Activated CD8-positive, alpha-beta memory T cell treated with anti-CD3 and anti-CD28 coated beads, Interleukin-2, amount 50 U/mL, for 24 hours (primary cell): ENCODE results near the gene ELMOD1.

Experiments used
- DNase-seq: peaks from one replicate; pipeline ENCODE4 v3.0.0-alpha.2; 2020; ENCODE audit errors: extremely low read depth

Gene ELMOD1

DNA sequence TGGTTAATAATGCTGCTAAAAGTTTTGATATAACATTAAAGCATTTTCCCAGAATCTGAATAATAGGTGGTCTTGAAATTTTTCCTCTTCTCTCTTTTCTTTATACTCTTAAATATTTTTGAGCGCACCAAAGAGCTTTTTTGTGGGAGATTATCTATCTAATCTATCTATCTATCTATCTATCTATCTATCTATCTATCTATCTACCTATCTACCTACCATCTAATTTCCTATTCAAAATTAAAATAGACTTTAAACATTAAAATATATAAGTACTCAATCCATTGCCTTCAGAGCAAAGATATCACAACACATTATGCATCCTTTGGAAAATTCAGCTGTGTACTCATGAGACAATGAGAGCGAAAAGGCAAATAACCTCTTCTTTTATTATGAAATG is 55.8 kb downstream of the ELMOD1 start:
- DNase-seq, result no peak

- DNase-seq, result no peak
Measured at GRCh38 chr11:107648242-107648641, 57.3 kb downstream of the ELMOD1 start.

DNA sequence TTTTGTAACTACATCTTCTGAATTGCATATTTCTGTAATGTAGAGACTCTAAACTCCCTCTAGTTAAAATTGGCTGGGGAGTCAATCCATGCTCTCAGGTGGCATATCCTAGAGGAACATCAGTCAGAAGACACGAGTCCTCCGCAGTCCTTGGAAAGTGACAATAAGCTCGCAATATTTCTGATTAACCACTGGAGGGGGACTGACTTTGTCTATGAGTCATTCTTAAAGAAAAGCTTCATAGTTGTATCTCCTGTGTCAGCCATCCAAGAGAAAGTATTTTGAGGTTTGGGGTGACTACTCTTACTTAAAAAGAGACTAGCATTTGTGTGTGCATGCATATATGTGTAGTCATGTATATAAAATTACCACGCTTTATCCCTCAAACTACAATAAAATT is 60.7 kb downstream of the ELMOD1 start:
- DNase-seq, result no peak

- no peak for DNase-seq
Measured at GRCh38 chr11:107653076-107653475, 62.1 kb downstream of the ELMOD1 start.

DNA sequence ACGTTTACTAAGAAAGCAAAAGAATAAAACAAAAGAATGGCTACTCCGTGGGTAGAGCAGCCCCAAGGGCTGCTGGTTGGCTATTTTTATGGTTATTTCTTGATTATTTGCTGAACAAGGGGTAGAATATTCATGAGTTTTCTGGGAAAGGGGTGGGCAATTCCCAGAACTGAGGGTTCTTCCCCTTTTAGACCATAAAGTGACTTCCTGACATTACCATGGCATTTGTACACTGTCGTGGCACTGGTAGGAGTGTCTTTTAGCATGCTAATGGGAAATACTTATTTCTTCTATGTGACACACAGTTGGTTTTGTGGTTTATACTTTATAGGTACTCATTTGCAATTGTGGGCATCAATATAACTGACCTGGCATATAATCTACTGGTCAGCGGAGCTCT is 64.7 kb downstream of the ELMOD1 start:
- DNase-seq, result no peak

GRCh38 chr11:107659310-107659709 is 68.4 kb downstream of the ELMOD1 start:
- no peak for DNase-seq

DNA sequence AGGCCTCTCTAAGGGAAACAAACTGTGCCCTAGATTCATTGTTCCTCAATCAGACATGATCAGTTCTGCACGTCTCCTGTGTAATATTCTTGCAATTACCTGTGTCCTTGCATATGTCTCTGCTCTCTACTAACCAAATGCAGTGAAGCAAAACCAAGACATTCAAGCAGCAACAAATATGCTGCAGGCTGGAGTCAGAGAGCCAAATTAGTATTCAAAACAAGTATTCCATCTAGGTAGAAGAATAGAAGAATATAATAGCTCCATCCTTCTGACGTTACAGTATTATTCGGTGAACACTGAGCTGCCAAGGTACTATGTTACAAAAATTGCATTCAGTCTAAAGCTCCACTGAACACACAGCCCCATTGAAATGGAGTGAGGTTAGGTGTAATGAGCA is 69.1 kb downstream of the ELMOD1 start:
- no peak for DNase-seq

DNA sequence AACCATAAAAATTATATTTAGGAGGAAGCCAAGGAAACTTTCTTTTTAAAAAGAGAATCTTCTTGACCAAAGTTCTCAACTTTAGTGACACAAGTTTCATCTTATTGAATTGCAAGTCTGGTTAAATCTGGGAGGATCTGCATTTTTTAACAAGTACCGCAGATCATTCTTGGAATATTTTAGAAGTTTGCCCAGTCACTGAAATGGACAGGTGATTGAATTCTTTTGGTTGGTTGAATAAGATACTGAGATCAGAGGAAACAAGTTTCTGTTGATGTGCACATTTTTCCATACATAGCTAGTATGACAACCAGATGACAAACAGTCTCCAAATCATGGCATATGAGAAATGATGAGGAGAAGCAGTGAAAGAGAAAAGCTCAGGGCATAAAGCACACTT is 70.7 kb downstream of the ELMOD1 start:
- no peak for DNase-seq

- DNase-seq, result no peak
Measured at GRCh38 chr11:107665018-107665417, 74.1 kb downstream of the ELMOD1 start.

GRCh38 chr11:107666911-107667613 is 76.1 kb downstream of the ELMOD1 start:
- DNase-seq, result no peak

GRCh38 chr11:107669191-107669740 is 78.3 kb downstream of the ELMOD1 start:
- no peak for DNase-seq

DNA sequence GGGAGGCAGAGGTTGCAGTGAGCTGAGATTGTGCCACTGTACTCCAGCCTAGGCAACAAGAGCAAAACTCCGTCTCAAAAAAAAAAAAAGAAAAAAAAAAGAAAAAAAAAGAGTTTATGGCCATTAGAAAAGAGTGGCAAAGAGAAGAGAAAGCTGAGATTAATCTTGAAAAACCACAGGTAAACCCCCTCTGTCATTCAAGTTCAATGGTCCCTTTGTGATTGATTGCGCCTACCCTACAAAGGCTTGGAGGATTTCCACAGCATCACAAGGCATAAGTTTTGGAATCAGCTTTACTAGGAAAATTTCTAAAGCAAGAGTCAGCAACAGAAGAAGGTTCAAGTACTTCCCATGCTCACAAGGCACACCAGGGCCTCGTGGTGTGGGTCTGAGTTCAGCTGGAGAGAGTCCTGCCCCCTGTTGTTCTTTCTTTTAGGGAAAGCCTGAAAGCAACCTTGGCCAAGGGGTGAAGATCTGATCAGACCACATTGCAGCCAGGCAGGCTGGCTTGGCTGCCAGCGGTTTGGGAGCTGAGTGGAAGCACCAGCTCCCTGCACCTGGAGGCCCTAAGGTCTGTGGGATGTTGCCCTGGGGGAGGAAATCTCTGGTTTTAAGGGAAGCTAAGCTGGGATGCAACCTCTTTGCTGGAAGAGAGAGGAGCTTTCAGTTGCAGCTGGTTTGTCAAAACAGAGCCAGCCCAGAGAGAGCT is 79.1 kb downstream of the ELMOD1 start:
- no peak for DNase-seq

DNA sequence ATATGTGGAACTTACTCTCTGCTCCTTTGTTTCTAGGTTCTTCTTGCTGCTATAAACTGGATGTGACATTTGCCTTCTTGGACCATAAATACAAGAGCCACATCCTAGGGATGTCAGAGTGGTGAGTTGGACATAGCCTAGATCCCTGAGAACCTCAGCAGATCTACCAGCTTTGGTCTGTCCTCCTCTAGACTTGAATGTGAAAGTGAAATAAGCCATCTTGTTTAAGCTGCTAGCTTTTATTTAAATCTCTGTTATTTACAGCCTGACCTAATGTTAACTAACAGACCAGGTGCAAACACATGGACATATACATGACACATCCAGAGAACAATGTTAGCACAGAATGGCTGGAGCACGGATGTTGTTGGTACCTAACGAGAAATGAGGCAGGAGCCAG is 85.0 kb downstream of the ELMOD1 start:
- DNase-seq, result no peak

- DNase-seq, result no peak
Measured at GRCh38 chr11:107676336-107677057, 85.5 kb downstream of the ELMOD1 start.

GRCh38 chr11:107677924-107678631 is 87.1 kb downstream of the ELMOD1 start:
- no peak for DNase-seq

DNA sequence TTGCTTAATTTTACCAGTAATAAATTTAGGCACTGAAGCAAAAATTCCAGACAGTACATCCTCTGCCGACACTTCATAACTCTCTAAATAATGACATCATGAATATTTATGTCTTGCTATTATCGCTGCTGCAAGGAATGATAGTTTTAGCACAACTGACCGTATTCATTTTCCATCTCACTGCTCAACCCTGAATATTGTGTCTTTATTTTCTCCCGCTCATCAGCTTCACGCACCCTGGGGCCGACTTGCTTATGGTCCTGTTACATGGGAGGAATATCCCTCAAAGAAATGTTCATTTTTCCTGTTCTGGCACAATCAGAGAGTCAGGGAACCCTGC is 87.7 kb downstream of the ELMOD1 start:
- no peak for DNase-seq

GRCh38 chr11:107679255-107680024 is 88.5 kb downstream of the ELMOD1 start:
- no peak for DNase-seq

- DNase-seq, result no peak
Measured at GRCh38 chr11:107682171-107682570, 91.2 kb downstream of the ELMOD1 start.

GRCh38 chr11:107682572-107682971 is 91.6 kb downstream of the ELMOD1 start:
- no peak for DNase-seq

- no peak for DNase-seq
Measured at GRCh38 chr11:107683061-107683460, 92.1 kb downstream of the ELMOD1 start.

DNA sequence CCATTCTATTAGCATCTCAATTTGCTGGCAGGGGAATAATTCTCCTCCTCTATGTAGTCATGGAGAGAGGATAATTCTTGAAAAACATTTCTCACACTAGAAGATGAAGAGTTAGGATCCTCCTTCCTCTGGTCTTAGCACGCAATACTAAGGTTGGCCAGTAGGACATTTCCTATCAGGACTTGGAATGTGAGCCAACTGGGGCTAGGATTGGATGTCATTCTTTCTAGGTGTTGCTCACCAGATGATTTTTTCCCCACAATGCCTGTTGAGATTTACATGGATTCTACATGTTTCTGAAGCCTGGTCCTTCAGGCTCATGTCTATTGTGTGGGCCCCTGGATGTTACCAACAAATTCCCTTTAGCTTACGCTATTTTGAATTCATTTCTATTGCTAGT is 92.9 kb downstream of the ELMOD1 start:
- DNase-seq, result no peak
